Right lobe of liver (tissue), 6 donors: ENCODE results near the gene VPS37C. TPM values are rescaled to one million over a fixed set of nuclear protein-coding genes. Genes with fewer than 3 reads are reported as not detected.

Experiments
- ATAC-seq, 4 donors: fragments of 200-7000 bp; cut with Tn5 transposase; one replicate each; pipeline ENCODE4 v1.9.1; 2020; ENCODE audit warnings: mild to moderate bottlenecking in 4 of 4, moderate library complexity in 4 of 4
- DNase-seq, 3 donors: peaks; one replicate each; pipeline ENCODE4 v3.0.0-alpha.2; 2020
- H3K27ac ChIP-seq, 3 donors: fragments of 200-600 bp; one replicate each; pipeline ENCODE4 v1.8.0; 2022
- H3K27me3 ChIP-seq, 2 donors: fragments of 200-600 bp; one replicate each; pipeline ENCODE4 v1.8.0; 2022
- H3K36me3 ChIP-seq, 4 donors: fragments of 200-600 bp; sonication (generic) in 1 of 4; one replicate each; pipeline versions ENCODE4 v1.5.1 to v1.8.0; 2017 to 2022; ENCODE audit warnings: control low read depth in 1 of 4
- H3K4me1 ChIP-seq, 4 donors: fragments of 200-600 bp; sonication (generic) in 1 of 4; one replicate each; pipeline versions ENCODE4 v1.5.1 to v1.8.0; 2017 to 2022; ENCODE audit warnings: control low read depth in 1 of 4
- H3K4me3 ChIP-seq, 3 donors: fragments of 200-600 bp; one replicate each; pipeline ENCODE4 v1.8.0; 2022
- H3K9me3 ChIP-seq, 4 donors: fragments of 200-600 bp; sonication (generic) in 1 of 4; one replicate each; pipeline versions ENCODE4 v1.5.1 to v1.8.0; 2017 to 2022; ENCODE audit warnings: control low read depth in 1 of 4
- CTCF ChIP-seq, 4 donors: fragments of 200-600 bp in 3 of 4; fragments of 450-650 bp in 1 of 4; IDR thresholded peaks; one replicate each; pipeline versions ENCODE4 v1.5.1 to v1.8.0; 2016 to 2022; ENCODE audit warnings: antibody characterized with exemption in 4 of 4, mild to moderate bottlenecking in 2 of 4
- POLR2A ChIP-seq: fragments of 450-650 bp; IDR thresholded peaks from one replicate; pipeline ENCODE4 v1.6.1; 2017; ENCODE audit warnings: antibody characterized with exemption, mild to moderate bottlenecking
- WGBS: methylation state at CpG from one replicate; pipeline ENCODE4 v1.1.6; 2018; ENCODE audit warnings: low coverage, low lambda C conversion rate; ENCODE audit not compliant: insufficient coverage; ENCODE audit errors: missing lambda C conversion rate; 5-methylcytosine and 5-hydroxymethylcytosine counted together
- intact Hi-C, 2 donors: fragments of 100-400 bp; cut with DNase I; formaldehyde crosslinking; loops; one replicate each; pipeline versions ENCODE4 v1.11.2 to v1.14.1; 2022
- total RNA-seq, 6 experiments: library from RNA; depleted of rRNA in 2 of 6; stranded (reverse); fragments of >200 nt in 2 of 6; fragmentation: NEBNext Ultra II Directional in 3 of 6; extraction: Animal tissue kit (Norgen Biotek cat#: 25700) in 3 of 6; gene quantifications; one replicate each; pipeline versions ENCODE4 v1.1.0 to v1.2.4, GENCODE V29; 2016 to 2023
- donor health status: DM: no; HTN: yes; CAD: no.
- donor health status: DM: no; HTN: no; CAD: no.
- donor health status: DM: no; HTN: no; CAD: no.
- donor health status: DM: no; HTN: yes; CAD: no.
- donor health status: DM: no; HTN: yes; CAD: no.

Gene VPS37C
- total RNA-seq, 6 experiments from 2014 or later, result 4.6 to 7.6 (median 6.0) TPM

GRCh38 chr11:61082062-61082870, 79.0 kb downstream of the VPS37C start:
- no peak overlapping the region for H3K4me3 ChIP-seq
- peak in 1 of 4 donors; percentile 42 for ATAC-seq
- DNase-seq, result no peak
- H3K27me3 ChIP-seq, result no peaks in the 10 kb centered on the region
- TF ChIP-seq POLR2A (no peak), CTCF (IDR thresholded peaks at IDR 0.05) (no peak)
- H3K4me1 ChIP-seq, result no peaks in the 10 kb centered on the region
- 53% methylated on average over 10 of the region's 18 CpGs for WGBS
- no peaks in the 10 kb centered on the region for H3K36me3 ChIP-seq
- no peaks in the 10 kb centered on the region for H3K9me3 ChIP-seq
- no peak overlapping the region for H3K27ac ChIP-seq
- intact Hi-C loops, result no loop called here

GRCh38 chr11:61080986-61081590, 80.1 kb downstream of the VPS37C start:
- Histone ChIP-seq H3K27me3 (no peaks in the 10 kb centered on the region), H3K4me1 (no peaks in the 10 kb centered on the region), H3K4me3 (no peak overlapping the region), H3K9me3 (no peaks in the 10 kb centered on the region), H3K36me3 (no peaks in the 10 kb centered on the region), H3K27ac (no peak overlapping the region)
- 71% methylated on average over 3 of the region's 11 CpGs for WGBS
- intact Hi-C loops, result no loop called here
- peak in 1 of 3 donors; percentile 17 for DNase-seq
- no peak for TF ChIP-seq CTCF (IDR thresholded peaks at IDR 0.05)
- TF ChIP-seq POLR2A, result no peak
- ATAC-seq, result no peak

- no peaks in the 10 kb centered on the region for H3K36me3 ChIP-seq
- H3K4me3 ChIP-seq, result no peak overlapping the region
- DNase-seq (peak in 1 of 3 donors; percentile 6), ATAC-seq (no peak)
- intact Hi-C loops, result no loop called here
- no peak overlapping the region for H3K27ac ChIP-seq
- no peak for TF ChIP-seq CTCF (IDR thresholded peaks at IDR 0.05)
- TF ChIP-seq POLR2A, result no peak
- H3K27me3 ChIP-seq, result no peaks in the 10 kb centered on the region
- WGBS, result 75% methylated on average over 8 of the region's 8 CpGs
- no peaks in the 10 kb centered on the region for H3K4me1 ChIP-seq
- H3K9me3 ChIP-seq, result no peaks in the 10 kb centered on the region
These were observed 80.7 kb downstream of the VPS37C start for GRCh38 chr11:61080526-61080925.

Other genes with a start within 250 kb of the VPS37C start
- 10 to 100 TPM; 29.0 to 40.9 (median 34.1) TPM for gene TMEM109, start 247.3 kb downstream of the VPS37C start, total RNA-seq
- gene TMEM132A, start 237.0 kb downstream of the VPS37C start, total RNA-seq, result 1 to 10 TPM in 4 of 6 experiments, under 1 TPM in 2; 0.76 to 4.2 (median 1.7) TPM
- gene SLC15A3, start 209.2 kb downstream of the VPS37C start, total RNA-seq, result 10 to 100 TPM in 3 of 6 experiments, 1 to 10 TPM in 3; 7.2 to 22.2 (median 9.2) TPM
- 1 to 10 TPM in 1 of 6 experiments, under 1 TPM in 5; 0.29 to 2.4 (median 0.52) TPM for gene CD6, start 189.7 kb downstream of the VPS37C start, total RNA-seq
- gene CD5, start 58.9 kb downstream of the VPS37C start, total RNA-seq, result under 1 TPM; 0.12 to 0.56 (median 0.35) TPM
- under 1 TPM in 3 of 6 experiments, not detected in 3; 0.15 to 0.55 (median 0.23) TPM for gene PGA3, start 42.1 kb upstream of the VPS37C start, total RNA-seq
- gene PGA4, start 60.9 kb upstream of the VPS37C start, total RNA-seq, result 1 to 10 TPM in 1 of 6 experiments, under 1 TPM in 3, not detected in 2; 0.15 to 1.5 (median 0.52) TPM
- under 1 TPM in 2 of 6 experiments, not detected in 4; 0.20 to 1.00 TPM for gene PGA5, start 79.7 kb upstream of the VPS37C start, total RNA-seq
- 10 to 100 TPM in 2 of 6 experiments, 1 to 10 TPM in 4; 2.3 to 37.1 (median 6.0) TPM for gene VWCE, start 133.9 kb upstream of the VPS37C start, total RNA-seq
- 10 to 100 TPM; 70.9 to 94.5 (median 83.9) TPM for gene DDB1, start 171.7 kb upstream of the VPS37C start, total RNA-seq
- 100 to 1,000 TPM in 4 of 6 experiments, 10 to 100 TPM in 2; 36.6 to 216 (median 124) TPM for gene TKFC, start 171.8 kb upstream of the VPS37C start, total RNA-seq
- gene CYB561A3, start 200.5 kb upstream of the VPS37C start, total RNA-seq, result 10 to 100 TPM; 25.6 to 41.8 (median 35.2) TPM
- gene TMEM138, start 200.9 kb upstream of the VPS37C start, total RNA-seq, result 10 to 100 TPM; 18.2 to 41.0 (median 26.4) TPM
- 1 to 10 TPM; 1.7 to 3.9 (median 2.0) TPM for gene TMEM216, start 231.2 kb upstream of the VPS37C start, total RNA-seq